HG02885 (cell line): ENCODE measurements around the gene SPECC1.
"Not testable (repeated sequence)": the region's sequence is repeated elsewhere in the genome, so short reads cannot be mapped to it uniquely, and the experiment has no call there.

Experiments used
- ATAC-seq: cut with Tn5 transposase; IDR thresholded peaks from one replicate; pipeline ENCODE4 v1.9.1; 2021; ENCODE audit warnings: mild to moderate bottlenecking; ENCODE audit not compliant: unreplicated experiment, poor library complexity

SPECC1 gene

DNA sequence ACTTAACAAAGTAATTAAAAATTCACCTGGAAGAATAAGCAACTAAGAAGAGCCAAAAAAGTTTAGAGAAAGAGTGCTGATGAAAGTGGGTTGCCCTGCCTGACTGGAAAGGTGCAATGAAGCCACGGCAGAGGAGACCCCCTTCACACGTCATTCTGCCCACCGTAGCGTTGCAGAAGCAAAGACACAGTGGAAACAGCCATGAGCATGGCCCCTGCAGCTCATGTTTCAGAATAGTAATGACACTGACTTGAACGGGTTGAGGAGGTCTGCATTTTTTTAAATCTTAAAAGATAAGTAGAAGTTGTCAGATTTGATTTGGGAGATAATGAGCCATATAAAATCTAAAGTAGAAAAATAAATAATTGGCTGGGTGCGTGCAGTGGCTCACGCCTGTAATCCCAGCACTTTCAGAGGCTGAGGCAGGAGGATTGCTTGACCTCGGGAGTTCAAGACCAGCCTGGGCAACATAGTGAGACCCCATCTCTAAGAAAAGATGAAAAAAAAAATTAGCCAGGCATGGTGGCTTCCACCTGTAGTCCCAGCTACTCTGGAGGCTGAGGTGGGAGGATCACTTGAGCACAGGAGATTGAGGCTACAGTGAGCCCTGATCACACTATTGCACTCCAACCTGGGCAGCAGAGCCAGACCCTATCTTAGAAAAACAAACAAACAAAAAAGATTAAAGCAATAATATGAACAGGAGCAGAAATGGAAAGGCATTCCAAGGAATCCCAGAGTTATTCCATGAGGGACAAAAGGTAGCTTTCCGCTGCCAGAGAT, 273.6 kb downstream of the SPECC1 start:
- ATAC-seq, result no peak

DNA sequence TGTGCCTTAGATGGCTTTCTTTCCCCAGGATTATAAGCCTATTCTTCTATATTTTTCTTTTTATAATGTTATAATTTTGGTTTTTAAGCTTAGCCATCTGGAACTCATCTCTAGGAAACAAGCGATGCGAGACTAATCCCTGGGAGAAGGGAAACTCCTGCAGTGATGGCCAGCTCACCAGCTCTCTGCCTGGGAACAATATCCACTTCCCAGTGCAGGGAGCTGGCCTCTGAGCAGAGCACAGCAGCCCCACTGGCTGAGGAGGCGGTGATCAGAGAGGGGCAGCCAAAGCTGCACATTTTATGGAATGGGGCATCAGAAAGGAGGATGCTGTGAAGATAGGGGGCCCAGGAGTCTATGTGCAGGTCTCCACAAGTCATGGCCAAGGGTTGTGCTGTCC, 274.9 kb downstream of the SPECC1 start:
- ATAC-seq, result no peak

DNA sequence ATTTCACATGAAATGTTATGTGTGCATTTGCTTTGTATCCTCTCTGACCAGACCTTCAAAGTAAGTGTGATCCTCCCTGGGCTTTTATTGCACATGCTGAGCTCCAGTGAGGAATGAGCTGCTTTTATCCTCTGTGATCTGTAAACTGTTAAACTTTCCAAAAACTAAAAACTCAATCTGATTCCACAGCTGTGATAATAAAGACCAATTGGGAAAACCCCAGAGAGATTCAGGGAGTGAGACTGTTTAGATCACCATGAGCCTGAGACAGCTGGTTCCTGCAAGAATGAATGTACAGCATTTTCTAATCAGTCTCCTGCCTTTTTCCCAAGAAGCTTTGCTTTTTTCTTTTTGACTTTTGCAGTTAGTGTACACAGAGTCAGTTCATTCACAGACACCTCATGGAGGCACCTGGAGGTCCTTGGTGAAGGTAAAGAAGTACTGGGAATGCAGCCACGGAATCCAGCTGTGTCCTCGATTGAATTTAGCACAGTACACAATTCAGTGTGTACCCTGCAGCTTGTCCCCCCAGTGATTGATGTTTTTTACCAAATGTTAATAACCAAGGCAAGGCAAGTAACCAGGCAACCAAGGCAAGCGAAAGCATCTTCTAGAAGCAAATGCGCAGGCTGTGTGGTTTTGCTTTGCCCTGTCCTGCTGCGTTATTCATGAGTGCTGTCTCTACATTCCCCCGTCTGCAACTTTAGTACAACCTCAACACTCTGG, 275.6 kb downstream of the SPECC1 start:
- ATAC-seq, result no peak

DNA sequence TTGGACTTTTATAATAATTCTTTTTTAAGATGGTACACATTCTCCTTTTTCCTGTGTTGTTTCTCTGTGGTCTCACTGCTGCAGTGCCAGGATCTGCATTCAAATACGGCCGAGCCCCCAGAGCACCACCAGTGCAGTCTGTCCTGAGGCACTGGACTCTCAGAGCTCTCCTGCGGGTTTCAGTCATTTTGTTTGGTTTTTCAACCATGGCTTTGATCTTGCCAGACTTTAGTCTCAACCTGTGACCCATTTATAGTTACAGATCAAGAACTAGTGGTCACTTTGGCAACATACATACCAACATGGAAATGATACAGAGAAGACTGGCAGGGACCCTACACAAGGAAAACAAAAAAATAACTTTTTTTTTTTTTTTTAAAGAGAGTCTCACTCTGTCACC, 280.8 kb downstream of the SPECC1 start:
- no peak for ATAC-seq

DNA sequence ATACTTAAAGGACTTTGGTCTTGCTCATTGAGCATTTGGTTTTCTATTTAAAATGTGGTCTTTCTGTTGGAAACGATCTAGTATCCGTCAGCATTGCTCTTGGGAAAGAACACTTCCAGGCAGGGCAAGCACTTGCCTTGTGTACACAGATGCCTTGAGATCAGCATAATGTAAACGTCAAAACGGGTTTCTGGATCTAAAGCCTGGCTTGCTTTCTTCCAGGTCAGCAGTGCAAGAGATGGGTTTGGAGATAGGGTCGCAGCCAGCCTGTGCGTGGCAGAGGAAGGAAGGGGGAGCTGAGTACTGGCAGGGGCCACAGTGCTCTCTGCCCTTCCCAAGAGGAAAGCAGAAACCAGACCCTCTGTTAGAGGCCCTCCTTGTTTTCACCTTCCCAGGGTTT, 282.7 kb downstream of the SPECC1 start:
- ATAC-seq, result no peak

DNA sequence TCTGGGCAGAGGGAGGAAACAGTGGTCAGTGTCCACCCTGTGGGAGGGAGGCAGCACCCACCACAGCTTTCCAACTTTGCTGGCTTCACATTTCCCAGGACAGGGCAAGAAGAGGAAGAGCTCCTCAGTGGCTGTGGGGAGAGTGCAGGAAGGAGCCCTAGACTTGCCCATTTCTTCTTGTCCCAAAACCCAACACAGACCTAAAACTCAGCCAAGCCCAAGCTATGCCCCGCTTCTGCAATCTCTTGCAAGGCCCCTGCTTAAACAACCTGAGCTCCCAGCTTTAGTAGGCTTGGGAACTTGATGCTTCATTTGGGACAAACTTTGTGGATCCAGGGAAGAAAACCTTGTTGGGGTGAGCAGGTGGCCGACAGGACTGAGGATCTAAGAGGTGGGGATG, 284.3 kb downstream of the SPECC1 start:
- no peak for ATAC-seq

DNA sequence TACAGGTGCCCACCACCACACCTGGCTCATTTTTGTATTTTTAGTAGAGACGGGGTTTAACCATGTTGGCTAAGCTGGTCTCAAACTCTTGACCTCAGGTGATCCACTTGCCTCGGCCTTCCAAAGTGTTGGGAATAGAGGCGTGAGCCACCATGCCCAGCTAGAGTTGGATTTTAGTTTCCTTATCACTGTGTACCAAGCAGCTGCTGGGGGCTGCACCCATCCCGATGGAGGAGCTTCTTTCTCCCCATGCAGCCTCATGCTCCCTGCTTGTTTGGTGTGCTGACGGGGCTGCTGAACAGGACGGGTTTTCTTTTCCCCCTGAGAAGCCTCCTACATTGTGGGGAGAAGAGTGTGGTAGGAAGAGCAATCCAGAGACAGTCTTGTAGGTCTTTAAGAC, 285.0 kb downstream of the SPECC1 start:
- ATAC-seq, result no peak

DNA sequence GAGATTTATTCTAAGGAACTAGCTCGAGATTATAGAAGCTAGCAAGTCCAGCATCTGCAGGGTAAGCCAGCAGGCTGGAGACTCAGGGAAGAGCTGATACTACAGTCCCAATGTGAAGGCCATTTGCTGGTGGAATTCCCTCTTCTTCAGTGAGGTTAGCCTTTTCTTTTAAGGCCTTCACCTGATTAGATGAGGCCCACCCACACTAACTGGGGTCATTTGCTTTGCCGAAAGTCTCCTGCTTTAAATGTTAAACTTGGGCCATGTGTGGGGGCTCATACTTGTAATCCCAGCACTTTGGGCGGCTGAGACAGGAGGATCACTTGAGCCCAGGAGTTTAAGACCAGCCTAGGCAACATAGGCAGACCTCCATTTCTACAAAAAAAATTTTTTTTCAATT, 289.9 kb downstream of the SPECC1 start:
- ATAC-seq, result no peak

DNA sequence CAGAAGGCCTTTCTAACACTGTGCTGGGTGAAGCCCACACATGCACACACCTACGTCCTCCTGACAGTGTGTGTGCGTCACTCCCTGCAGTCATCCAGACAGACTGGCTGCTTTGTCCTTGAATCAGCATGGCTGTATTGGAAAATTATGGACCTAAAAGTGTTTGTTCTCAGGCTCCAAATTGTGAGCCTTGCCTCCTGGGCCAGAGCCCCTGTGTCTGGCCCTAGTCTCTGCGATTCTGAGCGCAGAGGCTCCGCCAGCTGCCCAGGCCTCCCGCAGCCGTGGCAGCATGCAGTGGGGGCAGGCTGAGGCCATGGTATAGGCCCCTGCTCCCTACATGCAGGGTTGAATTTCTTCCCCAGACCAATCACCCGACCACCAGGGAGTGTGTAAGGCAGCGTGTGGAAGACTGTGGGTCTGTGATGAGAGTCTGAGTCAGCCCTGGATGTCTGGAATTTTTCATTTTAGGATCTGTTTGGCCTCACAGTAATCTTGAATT, 291.3 kb downstream of the SPECC1 start:
- ATAC-seq, result no peak

DNA sequence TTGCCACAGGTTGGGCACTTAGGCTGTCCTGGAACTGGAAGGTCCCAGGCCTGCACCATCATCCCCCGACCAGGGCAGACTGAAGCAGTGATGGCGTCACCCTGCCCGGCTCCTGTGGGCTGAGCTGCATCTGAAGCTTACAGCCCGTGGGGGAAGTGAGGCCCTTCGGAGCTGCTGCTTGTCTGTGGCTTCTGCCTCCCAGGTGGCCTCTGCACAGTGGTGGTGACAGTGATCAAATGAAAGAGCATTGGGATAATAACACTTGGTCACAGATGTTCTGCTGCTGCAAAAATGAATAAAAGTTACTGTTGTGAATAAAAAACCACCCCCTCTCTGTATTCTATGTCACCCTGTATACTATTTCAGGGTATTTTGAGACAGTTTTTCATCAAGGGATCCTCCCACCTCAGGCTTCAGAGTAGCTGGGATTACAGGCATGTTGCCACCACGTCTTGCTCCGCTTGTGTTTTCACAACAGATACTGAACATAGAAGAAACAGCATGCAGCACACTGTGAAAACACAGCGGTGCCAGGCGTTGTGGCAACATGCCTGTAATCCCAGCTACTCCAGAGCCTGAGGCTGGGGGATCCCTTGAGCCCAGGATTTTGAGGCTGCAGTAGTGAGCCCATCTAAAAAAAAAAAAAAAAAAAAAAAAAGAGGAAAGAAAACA, 293.2 kb downstream of the SPECC1 start:
- ATAC-seq, result no peak

DNA sequence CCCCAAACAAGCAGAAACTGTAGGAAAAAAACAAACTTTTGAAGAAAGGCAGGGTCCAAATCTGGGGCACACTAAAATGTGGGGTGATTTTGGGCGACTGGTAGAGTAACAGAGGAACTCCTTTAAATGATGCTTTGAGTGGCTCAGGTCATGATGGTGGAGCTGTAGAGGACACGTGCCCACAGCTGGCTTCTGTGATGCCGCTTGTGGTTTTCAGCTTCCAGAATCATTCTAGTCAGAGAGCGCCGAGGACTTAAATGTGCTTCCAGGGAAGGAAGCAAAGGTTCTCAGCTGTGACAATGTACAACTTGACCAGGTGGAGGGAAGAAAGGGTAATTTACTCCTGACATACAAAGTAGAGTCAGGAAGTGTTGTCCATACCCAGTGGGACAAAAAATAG, 295.8 kb downstream of the SPECC1 start:
- no peak for ATAC-seq

DNA sequence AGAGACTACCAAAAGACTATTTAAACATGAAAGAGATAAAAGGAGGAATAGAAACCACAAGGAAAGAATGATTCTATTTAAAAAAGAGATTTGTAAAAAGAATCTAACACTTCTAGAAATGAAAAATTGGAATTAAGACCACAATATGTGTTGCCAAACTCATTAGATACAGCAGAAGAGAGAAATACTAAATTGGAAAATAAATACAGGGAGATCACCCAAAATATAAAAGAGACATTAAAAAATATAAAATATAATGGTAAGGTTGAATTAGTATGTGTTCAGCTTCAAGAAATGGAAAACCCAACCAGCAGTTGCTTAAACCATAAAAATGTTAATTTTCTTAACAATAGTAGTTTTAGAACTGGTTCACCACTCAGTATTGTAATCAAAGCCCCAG, 297.8 kb downstream of the SPECC1 start:
- no peak for ATAC-seq

DNA sequence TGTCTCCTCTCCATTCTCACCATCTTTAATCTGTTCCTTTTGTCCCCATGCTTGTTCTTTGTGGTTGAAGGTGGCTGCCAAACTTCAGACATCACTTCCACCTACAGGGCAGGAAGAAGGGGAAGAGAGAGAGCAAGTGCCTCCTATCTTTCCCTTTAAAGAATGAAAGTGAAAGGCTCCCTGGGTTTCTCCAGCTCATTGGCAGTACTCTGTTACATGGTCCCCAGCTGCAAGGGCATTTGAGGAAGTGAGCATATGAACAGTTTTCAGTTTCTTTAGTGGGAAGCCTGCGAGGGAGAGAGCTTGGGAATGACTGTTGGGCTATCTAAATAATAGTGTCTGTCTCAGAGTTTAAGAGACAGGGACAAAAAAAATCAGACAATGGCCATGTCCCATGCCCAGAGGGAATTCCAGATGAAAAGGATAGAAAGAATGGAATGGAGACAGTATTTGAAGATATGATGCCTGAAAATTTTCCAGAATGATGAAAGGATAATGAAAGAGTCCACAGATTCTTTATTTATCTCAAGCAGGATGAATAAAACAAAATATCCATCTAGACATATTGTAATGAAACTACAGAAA, 298.3 kb downstream of the SPECC1 start:
- ATAC-seq, result no peak

DNA sequence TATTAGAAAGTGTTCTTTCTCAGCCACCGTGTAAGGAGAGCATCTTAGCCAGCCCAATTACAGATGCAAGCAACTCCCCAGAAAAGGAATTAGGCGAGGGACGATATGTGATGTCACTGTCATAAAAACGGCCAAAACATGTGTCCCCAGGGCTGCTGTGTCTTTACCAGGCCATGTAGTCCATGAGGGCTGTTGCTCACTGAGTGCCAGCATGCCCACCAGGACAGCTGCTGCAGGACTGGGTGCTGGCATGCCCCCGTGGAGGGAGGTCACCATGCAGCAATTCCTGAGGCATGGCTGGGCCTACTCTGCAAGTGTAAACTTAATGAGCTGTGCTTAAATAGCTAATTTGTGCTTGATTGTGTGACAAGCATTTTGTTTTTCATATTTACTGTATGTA, 301.3 kb downstream of the SPECC1 start:
- ATAC-seq, result no peak

DNA sequence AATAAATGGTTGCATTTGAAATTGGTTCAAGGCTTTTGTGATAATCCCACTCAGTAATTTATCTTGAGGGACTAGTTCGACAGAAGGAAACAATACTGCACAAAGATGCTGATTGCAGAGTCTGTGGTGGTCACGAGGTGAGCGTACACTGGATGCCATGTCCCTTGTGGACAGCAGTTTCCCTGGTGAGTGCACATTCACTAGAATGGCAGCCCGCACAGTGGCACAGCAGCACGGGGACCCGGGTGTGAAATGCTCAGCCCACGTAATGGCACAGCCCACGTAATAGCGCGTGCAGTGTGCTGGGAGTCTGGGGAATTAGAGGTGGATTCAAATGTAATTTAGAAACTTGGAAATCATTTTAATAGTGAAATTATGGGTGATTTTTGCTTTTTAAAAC, 304.1 kb downstream of the SPECC1 start:
- ATAC-seq, result no peak

DNA sequence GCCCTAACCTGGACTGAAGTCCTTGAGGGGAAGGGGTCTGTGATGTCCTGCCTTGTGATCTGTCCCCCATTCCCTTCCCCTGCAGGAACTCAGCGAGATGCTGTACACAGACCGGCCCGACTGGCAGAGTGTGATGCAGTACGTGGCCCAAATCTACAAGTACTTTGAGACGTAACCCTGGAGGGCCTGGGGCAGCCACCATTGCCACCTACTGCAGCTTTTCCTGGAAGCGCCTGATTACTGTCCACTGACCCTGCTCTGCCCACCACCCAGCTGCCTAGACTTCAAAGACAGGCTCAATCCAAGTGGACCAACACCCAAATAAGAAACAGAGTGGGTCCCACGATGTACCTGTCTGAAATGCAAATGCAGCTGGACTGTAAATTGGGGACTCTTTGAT, 304.7 kb downstream of the SPECC1 start:
- ATAC-seq, result no peak

DNA sequence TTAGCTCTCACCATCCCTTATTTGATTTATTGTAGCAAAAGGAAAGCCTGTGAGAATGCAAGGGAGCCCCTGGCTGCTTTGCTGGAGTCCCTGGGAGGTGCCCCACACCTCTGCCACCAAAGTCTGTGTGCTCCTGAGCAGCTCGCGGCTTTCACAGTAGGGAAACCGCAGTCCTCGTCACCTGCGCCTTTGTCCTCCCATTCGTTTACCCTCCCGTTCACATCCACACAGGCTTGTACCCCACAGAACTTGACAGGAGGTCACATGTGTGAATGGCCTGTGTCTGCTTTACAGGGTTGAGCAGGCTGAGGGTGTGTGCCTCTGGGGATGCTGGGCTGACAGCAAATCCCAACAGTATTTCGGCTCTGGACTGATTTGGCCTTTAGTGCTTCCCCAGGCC, 305.7 kb downstream of the SPECC1 start:
- ATAC-seq, result no peak

DNA sequence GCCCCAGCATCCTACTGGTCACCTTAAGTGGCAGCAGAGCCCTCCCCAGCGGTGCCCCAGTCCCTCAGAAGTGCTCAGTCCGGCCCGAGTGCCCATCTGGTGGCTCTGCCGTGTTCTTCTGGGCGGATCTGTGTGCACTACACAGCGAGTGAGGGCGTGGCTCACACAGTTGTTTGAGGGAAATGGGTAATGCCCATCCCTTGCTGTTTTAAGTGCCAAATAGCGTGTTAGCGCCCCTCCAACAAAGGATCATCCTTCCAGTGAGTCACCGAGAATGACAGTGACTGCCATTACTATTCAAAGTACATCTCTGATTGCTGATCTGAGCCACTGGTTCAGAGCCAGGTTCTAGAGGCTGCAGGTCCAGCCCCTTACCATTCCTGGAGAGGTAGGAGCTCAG, 306.2 kb downstream of the SPECC1 start:
- no peak for ATAC-seq

DNA sequence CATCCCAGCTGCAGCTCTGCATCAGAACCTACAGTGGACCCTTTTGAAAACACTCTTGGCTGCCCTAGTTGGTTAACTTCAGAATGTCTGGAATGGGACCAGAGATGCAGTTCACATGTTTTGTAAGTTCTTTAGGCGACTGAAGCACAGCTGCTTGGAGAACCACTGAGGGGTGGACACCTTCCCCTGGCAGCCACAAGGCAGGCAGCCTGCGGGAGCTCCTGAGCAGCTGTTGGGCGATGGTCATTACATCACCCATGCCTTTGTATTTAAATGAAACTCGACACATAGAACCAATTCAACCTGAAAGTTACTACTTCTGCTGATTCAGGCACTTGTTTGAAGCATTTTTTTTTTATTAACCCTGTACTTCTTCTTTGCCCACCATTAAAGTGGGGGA, 306.7 kb downstream of the SPECC1 start:
- ATAC-seq, result no peak

DNA sequence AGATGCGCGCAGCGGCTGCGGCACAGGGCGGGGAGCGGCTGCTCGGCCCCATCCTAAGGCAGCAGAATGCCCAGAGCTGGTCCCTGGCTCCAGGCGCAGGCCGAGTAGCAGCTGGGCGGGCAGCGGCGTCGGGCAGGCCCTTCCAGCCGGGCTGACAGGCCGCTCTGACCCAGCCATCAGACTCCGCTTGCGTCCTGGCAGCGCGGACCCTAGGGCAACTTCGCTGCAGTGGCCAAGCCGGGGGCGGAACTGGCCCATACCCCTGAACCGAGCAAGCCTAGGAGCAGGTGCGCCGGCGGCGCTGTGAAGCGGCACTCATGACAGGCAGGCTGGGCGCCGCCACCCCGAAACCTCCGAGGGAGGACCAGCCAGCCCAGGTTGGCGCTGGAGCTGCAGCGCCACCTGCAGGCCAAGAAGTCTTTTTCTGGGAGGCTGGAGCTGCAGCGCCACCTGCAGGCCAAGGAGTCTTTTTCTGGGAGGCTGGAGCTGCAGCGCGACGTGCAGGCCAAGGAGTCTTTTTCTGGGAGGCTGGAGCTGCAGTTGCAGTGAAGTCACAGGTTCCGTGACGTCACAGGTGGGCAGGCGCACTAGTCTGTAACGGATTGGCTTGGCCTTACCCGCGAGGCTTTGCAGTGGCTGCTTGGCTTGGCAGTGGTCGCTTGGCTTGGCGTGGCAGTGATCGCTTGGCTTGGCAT, 311.5 kb downstream of the SPECC1 start:
- ATAC-seq, result not testable (repeated sequence)
